HG02981 (cell line): Measurements from ENCODE around the gene ATXN2.

Source experiments
- ATAC-seq: cut with Tn5 transposase; IDR thresholded peaks from one replicate; pipeline ENCODE4 v1.9.1; 2021; ENCODE audit warnings: mild to moderate bottlenecking, moderate library complexity; ENCODE audit not compliant: unreplicated experiment

The ATXN2 gene

DNA sequence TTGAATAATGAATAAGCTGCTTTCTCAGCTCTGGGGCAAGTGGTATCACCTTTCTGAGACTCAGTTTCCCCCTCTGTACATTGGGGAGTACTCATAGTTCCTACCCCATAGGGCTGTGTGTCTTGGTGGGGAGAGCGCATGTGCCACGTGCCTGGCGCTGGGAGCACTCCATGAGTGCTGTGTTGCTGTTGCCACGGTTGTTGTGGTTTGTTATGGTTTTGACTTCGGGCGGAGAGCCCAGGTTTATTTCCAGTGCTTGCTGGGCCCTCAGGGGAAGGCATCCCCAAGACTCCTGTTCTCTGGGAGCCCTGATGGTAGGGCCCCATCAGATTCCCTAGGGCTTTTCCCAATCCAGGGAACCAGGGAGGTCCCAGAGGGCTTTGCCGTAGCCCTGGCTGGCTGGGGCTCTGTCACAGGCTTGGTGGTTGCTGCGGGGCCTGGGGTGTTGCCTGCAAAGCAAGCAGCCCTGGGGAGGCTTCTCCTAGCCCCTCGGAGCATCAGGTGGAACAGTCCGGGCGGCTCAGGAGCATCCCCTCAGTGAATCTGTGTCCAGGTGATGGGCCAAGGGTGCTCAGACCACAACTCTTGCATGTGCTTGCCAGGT, 174.8 kb downstream of the ATXN2 start:
- no peak for ATAC-seq

DNA sequence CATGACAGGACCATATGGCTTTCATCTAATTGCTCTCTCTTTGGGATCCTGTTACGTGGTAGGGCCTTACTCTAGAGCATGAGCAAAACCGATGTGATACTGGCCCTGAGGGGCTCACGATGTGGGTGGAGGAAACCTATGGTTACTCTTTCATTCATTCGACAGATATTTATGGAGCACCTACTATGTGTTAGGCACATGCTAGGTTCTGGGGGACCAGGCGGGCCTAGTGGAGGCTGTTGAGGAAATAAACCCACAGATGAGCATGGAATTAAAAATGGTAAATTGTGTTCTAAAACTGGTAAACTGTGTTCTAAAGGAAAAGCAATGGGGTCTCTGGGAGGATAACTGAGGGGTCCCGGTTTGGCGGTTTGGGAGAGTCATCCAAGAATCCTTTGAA, 178.6 kb downstream of the ATXN2 start:
- ATAC-seq = no peak

DNA sequence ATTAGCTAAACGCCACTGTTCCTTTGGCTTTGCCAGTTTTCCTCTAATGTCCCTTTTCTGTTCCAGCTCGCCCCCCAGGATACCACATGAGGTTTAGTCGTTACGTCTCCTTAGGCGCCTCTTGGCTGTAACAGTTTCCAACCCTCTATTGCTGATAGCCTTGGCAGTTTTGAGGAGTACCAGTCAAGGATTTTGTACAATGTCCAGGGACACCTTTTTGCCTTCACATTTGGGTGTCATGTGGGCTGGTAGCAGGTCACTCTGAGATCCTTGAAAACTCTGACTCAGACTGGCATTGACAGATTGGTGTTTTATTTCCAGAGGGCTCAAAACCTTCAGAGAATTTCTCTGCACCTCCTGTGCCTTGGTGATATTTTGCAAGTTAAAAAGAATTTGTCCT, 179.3 kb downstream of the ATXN2 start:
- no peak for ATAC-seq

DNA sequence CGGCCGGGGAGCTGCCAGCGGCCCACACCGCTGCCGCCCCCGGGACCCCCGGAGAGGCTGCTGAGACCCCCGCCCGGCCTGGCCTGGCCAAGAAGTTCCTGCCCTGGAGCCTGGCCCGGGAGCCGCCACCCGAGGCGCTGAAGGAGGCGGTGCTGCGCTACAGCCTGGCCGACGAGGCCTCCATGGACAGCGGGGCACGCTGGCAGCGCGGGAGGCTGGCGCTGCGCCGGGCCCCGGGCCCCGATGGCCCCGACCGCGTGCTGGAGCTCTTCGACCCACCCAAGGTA, 180.6 kb downstream of the ATXN2 start:
- ATAC-seq = no peak

DNA sequence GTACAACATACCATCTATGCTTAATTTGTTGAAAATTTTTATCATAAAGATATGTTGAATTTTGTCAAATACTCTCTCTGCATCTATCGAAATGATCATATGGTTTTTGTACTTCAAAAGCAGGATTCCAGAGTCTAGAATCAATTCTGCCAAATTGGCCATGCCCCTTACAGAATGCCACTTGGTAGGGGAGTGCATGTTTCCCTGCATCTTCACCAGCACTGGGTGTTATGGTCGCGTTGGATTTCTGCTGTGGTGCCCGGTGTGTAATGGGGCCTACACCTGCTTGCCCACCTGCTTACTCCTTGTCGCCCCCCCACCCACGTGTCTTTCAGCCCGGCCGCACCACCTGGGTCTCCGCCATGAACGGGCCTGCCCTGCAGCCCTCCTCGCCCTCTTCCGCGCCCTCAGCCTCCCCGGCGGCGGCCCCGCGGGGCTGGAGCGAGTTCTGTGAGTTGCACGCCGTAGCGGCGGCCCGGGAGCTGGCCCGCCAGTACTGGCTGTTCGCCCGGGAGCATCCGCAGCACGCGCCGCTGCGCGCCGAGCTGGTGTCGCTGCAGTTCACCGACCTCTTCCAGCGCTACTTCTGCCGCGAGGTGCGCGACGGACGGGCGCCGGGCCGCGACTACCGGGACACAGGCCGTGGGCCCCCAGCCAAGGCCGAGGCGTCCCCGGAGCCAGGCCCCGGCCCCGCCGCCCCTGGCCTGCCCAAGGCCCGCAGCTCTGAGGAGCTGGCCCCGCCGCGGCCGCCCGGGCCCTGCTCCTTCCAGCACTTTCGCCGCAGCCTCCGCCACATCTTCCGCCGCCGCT, 181.1 kb downstream of the ATXN2 start:
- ATAC-seq = no peak

DNA sequence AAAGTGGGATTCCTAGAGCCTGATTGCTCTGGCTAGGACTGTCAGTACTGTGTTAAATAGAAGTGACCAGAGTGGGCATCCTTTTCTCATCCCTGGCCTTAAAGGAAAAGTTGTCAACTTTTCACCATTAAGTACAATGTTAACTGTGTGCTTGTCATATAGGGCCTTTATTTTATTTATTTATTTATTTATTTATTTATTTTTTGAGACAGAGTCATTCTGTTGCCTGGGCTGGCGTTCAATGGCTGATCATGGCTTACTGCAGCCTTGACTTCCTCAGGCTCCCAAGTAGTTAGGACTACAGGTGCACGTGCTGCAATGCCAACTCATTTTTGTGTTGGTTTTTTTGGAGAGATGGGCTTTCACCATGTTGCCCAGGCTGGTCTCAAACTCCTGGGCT, 181.8 kb downstream of the ATXN2 start:
- ATAC-seq = no peak

DNA sequence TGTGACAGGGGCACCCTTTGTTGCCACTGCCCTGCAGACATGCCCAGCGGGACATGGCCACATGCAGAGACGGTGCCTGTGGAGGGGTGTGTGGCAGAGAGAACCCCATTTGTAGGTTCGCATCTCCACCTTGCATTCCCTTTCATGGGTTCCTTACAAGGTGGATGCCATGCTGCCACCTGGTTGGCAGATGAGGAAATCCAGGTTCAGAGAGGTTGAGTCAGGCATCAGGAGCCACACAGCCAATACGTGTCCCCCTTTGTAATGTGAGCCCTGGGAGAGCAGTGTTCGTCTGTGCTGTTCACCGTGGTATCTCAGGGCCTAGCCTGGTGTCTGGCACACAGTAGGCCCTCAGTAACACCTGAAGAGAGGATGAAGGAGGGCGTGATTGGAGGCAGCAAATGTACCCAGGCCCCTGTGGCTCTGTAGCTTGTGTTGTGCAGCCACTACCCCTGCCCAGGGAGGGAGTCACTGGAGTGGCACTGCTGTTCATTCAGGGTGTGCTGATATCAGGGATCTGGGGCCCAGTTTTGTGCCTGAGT, 184.3 kb downstream of the ATXN2 start:
- no peak for ATAC-seq

DNA sequence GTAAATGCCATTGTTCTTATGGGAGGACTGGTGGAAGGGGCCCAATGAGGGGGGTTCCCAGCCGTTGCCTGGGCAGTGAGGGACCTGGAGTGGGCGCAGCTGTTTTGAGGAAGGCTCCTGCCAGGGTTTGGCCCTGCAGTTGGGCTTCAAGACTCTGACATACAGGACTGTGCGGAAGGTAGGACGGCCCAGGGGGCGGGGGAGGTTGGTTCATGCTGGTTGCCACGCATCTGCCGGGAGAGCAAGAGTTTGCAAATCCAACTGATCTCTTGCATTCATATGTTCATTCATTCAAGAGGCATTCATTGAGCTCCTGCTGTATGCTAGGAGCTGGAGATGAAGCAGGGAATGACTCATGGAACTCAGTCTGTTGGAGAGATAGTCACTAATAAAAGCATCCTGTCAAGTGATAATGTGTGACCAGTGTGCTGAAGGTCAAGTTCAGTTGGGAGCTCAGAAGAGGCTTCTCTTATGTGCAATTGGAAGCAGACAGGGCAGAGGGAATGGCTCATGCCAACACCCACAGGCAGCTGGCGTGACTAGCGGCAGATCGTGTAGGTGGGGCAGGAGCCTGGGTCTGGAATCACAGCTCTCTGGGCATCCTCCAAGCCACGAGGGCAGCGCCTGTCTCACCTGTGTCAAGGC, 185.6 kb downstream of the ATXN2 start:
- ATAC-seq = no peak

DNA sequence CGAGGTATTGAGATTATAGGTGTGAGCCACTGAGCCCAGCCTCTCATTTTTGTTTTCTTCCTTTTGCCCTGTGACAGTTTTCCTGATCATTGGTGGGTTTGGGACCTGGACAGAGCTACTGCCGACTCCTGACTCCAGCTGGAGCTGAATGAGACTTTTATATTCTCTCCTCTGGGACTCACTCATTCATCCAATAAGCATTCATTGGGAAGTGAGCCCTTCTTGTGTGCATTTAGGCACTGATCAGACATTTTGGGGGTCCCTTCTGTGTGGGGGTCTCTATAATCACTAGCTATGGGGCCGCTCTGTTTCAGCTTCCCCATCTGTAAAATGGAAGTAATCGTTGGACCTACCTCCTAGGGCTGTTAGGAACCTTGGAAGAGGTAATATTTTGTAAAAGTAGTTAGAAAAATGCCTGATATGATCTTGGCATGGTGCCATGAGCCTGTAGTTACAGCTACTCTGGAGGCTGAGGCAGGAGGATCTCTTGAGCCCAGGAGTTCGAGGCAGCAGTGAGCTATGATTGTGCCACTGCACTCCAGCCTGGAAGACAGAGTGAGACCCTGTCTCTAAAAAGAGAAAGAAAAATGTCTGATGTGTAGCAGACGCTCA, 186.2 kb downstream of the ATXN2 start:
- ATAC-seq = no peak

DNA sequence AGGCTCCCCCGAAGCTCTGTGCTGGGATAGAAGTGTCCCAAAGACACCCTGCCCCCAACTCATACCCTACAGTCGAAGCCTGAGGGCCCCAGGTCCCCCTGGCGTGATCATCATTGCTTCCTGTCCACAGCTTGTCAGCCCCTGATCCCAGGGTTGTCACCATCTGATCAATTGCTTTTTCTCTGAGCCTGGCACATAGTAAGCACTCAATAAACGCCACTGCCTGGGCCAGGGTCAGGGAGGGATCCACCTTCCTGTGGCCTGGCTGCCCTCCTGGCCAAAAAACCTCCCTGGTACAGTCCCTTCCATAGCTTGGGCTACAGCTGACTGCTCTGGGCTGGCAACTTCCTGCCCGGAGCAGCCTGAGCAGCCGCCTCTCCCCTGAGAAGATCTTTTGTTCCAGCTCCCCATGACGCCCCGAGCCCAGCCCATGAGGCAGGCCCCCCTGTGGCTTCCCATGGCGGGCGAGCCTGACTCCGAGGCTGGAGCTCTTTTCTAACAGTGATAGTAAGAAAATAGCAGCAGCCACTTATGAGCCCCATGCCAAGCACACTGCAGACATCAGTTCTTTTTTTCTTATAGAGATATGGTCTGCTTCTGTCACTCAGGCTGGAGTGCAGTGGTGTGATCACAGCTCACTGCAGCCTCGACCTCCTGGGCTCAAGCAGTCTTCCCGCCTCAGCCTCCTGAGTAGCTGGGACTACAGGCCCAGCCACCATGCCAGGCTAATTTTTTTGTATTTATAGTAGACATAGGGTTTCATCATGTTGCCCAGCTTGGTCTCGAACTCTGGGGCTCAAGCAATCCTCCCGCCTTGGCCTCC, 186.9 kb downstream of the ATXN2 start:
- no peak for ATAC-seq

DNA sequence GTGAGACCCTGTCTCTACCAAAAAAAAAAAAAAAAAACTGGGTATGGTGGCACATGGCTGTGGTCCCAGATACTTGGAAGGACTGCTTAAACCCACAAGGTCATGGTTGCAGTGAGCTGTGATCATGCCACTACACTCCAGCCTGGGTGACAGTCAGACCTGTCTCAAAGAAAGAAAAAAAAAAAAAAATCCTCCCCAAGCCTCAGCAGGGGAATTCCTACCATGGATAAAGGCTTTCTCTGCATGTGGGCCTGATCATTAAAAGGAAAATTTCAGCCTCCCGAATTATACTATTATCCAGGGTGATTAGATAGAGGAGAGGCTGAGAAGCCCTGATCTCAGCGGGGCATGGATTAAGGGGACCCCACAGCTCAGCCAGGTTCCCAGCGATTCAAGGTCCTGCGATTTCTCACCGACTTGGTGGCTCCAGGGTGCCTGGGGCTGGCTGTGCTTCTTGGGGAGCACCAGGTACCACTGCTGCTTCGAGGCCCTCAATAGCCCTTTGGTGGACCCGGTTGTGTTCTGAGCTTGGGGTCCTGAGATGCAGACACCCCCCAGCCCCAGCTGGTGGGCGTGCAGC, 187.8 kb downstream of the ATXN2 start:
- ATAC-seq = no peak

DNA sequence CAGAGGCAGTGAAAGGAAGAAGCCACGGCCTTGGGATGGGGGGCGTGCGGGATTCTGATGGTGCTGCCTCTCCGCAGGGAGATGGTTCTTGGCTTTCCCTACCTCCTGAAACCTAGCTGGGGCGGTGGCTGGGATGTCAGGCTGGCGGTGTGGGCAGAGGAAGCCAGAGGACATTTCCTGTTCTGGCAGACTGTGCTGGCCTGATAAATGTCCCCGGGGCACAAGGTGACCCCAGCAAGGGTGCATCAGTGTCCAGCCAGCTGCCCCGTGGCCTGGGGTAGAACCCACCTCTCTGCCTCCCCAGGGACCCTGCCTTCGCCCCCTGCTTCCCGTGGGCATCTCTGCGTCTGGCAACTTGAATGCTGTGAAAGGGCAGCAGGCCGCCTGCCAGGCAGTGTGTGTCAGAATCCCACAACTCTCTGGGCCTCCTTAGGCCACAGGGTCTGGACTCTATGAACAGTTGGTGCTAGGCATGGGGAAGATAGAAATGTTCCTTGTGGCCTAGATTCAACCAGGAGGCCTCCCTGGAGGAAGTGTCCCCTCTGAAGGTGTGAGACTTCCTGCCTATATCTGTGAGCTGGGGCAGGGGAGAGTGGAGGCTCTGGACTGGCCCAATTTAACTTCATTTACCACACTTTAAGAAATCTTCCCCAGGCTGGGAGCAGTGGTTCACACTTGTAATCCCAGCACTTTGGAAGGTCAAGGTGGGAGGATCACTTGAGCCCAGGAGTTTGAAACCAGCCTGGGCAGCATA, 188.5 kb downstream of the ATXN2 start:
- ATAC-seq = no peak

DNA sequence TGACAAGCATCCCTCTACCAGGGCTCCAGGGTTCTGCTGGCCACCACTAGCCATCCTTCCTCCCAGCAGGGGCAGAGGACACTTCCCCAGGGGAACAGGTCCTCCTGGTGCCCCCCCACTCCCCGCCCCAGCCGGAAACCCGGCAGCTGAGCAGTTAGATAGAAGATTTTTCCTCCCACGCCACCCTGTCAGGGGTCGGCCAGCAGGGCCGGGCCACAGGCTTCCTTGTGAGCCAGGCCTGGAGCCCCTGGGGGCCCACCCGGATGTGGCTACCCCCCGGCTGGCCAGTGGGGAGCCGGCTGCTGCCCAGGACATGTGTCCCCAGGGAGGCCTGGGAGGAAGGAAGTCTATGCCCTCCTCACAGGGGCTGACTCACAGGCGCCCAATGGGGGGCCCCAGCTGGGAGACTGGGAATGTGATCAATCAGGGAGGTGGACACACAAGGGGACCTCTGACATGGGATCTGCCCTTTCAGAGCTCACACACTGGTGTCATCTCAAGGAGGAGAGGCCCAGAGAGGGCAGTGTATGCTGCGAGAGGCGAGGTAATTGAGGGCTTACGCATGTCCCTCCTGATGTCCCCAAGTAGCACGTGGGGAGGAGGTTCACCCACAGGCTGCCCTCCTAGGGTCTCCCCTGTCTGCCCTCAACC, 189.2 kb downstream of the ATXN2 start:
- no peak for ATAC-seq

DNA sequence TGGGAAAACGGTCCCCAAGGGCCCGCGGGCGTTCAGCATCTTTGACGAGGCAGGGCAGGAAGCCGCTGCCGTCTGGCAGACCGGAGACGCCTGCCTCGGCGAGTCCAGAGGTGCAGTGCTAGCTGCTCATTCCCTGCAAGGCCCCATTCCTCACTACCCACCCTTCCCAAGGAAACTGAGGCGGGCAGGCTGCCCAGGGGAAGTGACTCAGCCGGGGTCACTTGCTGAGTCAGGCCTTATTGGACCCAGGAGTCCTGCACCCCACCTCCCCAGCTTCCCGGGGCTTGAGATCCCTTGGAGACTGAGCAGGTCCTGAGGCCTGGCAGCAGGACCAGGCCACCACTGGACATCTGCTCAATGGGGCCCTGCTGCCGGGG, 189.7 kb downstream of the ATXN2 start:
- no peak for ATAC-seq

DNA sequence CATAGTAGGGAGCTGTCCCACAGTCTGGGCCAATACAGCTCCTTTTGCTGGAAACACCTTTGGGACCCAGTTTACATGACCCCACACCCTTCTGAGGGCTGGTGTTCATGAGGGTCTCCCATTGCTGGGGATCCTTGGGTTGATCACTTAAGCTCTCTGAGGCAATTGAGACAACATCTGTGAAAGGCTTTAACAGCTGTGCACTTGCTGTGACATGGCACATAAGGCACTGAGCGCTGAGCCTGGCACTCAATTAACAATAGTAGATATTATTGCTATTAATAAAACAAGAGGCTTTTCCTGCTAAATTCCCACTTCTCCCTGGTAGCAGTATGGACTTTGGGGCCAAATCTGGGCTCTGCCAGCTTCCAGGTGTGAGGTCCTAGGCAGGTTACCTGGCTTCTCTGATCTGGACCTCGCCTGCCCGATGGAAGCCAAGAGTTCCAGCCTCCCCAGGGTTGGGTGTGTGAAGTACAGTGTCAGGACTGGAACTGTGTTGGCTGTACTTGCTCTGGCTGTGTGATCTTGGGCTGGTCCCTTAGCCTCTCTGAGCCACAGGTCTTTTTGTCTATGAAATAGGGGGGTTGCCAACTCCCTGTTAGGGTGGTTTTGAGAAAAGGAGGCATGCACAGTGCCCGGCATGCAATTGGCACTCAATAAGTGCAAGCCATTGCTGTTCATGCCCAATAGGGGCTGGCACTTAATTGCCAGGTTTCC, 190.3 kb downstream of the ATXN2 start:
- no peak for ATAC-seq

DNA sequence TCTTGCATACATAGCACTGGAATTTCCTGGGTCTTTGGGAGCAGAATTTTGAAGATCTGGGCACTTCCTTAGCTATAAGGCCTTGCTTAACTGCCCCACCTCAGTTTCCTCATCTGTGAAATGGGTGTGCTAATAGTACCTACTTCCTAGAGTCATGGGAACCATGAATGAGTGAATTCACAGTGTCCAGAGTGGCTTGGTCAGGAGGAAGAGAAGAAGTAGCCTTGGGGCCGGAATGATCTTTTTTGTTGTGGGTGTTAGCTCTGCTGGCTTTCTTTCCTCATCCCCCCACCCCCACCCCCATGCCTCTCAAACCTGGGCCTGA, 191.0 kb downstream of the ATXN2 start:
- no peak for ATAC-seq

DNA sequence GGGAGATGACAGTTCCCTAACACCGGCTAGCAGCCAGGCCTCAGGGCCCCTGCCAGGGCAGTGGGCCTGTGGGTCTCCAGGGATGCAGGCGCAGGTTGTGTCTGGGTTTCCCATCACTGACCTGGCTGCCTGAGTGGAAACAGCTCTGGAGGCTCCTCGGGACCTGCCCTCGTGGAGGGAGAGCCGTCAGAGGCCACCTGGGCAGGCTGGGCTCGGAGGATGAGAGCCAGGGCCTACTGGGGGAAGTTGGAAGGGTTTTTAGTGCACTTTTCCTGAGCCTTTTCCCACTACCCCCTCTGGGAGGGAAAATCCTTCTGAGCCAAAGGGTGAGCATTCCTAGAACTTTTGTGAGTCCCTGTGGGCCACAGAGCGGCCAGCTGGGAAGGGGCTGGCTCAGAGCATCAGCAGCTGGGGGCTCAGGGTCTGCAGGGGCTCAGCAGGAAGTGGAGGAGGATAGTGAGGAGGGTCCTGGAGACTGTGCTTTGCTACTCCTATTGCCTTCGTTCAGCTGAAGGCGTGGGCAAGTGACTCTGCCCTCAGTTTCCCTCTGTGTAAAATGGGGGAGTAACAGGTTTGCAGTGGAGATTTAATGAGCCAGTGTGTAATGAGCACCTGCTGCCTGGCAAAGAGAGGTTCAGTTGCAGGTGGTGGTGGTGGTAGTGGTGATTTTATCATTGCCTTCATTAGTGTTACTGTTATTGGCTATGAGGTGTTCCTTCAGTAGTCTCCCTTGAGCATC, 191.6 kb downstream of the ATXN2 start:
- ATAC-seq = no peak
